A549 (cell line): ENCODE data around the gene ANO2.

ENCODE experiments used
- CHD2 ChIP-seq: fragments of 150-350 bp; IDR thresholded peaks from 2 replicates; pipeline ENCODE4 v1.6.1; 2014; ENCODE audit warnings: low read length; ENCODE audit not compliant: partially characterized antibody
- MAZ ChIP-seq: fragments of 150-350 bp; IDR thresholded peaks from 2 replicates; pipeline ENCODE4 v1.6.1; 2014; ENCODE audit warnings: antibody characterized with exemption, low read depth, low read length, borderline replicate concordance
- MYC ChIP-seq: IDR thresholded peaks from 2 replicates; pipeline ENCODE4 v1.6.1; 2012; ENCODE audit warnings: mild to moderate bottlenecking, inconsistent platforms, low read length, improper control_type of control experiment, borderline replicate concordance
- POLR2A ChIP-seq: IDR thresholded peaks from 2 replicates; pipeline ENCODE4 v1.6.1; 2012; ENCODE audit warnings: mild to moderate bottlenecking, low read length
- TF ChIP-seq, protein P1 (sequence below): fragments of 200-600 bp; sonication (generic); IDR thresholded peaks from 2 replicates; pipeline ENCODE4 v1.6.1; 2016; ENCODE audit warnings: antibody characterized with exemption, mild to moderate bottlenecking, moderate library complexity
- TF ChIP-seq, protein P2 (sequence below): fragments of 450-650 bp; IDR thresholded peaks from 2 replicates; pipeline ENCODE4 v1.6.1; 2014; ENCODE audit warnings: antibody characterized with exemption

- TF ChIP-seq, protein P1, sequence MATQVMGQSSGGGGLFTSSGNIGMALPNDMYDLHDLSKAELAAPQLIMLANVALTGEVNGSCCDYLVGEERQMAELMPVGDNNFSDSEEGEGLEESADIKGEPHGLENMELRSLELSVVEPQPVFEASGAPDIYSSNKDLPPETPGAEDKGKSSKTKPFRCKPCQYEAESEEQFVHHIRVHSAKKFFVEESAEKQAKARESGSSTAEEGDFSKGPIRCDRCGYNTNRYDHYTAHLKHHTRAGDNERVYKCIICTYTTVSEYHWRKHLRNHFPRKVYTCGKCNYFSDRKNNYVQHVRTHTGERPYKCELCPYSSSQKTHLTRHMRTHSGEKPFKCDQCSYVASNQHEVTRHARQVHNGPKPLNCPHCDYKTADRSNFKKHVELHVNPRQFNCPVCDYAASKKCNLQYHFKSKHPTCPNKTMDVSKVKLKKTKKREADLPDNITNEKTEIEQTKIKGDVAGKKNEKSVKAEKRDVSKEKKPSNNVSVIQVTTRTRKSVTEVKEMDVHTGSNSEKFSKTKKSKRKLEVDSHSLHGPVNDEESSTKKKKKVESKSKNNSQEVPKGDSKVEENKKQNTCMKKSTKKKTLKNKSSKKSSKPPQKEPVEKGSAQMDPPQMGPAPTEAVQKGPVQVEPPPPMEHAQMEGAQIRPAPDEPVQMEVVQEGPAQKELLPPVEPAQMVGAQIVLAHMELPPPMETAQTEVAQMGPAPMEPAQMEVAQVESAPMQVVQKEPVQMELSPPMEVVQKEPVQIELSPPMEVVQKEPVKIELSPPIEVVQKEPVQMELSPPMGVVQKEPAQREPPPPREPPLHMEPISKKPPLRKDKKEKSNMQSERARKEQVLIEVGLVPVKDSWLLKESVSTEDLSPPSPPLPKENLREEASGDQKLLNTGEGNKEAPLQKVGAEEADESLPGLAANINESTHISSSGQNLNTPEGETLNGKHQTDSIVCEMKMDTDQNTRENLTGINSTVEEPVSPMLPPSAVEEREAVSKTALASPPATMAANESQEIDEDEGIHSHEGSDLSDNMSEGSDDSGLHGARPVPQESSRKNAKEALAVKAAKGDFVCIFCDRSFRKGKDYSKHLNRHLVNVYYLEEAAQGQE, result no peak
- TF ChIP-seq MAZ (no peak), MYC (no peak), CHD2 (no peak), POLR2A (no peak)
- TF ChIP-seq, protein P2, sequence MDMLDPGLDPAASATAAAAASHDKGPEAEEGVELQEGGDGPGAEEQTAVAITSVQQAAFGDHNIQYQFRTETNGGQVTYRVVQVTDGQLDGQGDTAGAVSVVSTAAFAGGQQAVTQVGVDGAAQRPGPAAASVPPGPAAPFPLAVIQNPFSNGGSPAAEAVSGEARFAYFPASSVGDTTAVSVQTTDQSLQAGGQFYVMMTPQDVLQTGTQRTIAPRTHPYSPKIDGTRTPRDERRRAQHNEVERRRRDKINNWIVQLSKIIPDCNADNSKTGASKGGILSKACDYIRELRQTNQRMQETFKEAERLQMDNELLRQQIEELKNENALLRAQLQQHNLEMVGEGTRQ, result no peak
Observed at GRCh38 chr12:5568325-5568981, 376.6 kb downstream of the ANO2 start.
